ENCODE measurements around the gene DARS2. TPM values are rescaled to one million over a fixed set of nuclear protein-coding genes. Genes with fewer than 3 reads are reported as not detected.

DARS2 gene
- total RNA-seq (2022; extraction: Qiagen RNA extraction; ENCODE audit: low read depth), result 39.7 to 47.4 TPM (median 45.3 TPM) in 5 replicates

GRCh38 chr1:173824315-173825081 is at the start of gene DARS2, which contains the start of gene CENPL:
DARS2 (plus strand) TSS chr1:173824673; CDS start chr1:173825230, 557 bp downstream.
CENPL (minus strand) TSS chr1:173824883; CDS start chr1:173811299, 13,584 bp downstream.

DNA sequence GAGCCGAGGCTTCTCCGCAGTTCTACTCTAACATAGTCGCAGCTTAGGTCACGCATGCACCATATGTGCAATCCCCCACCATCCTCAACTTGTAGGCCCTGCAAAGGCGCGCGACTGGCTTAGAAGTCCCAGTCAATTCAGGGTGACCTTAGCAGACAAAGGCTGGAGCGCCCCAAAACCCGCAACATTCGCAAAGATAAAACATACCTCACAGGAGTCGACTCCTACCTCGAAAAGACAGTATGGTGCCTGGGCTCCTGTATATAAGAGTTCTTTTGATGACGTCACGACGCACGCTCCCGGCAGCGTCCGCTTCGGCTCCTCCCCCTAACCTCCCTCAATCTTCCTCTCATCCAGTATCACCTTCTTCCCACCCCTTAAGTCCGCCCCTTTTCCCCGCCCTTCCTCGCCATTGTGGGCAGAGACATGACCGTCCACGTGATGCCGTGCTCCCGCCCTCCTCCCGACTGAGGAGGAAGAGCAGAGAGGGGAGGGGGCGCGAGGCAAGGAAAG is 43.3 kb downstream of the DARS2 start, which contains the start of gene GAS5:
TSS of gene GAS5 (minus strand) at position 237 of the 513 bp plus-strand sequence.

GRCh38 chr1:173868266-173869020 is 44.0 kb downstream of the DARS2 start, which contains the start of gene ZBTB37:
ZBTB37 (plus strand) TSS chr1:173868380; CDS start chr1:173870226, 1,846 bp downstream.

Other genes with a start within 250 kb of the DARS2 start
- not detected in 5 replicates for gene SLC9C2, start 221.6 kb upstream of the DARS2 start, total RNA-seq (2022; extraction: Qiagen RNA extraction; ENCODE audit: low read depth)
- not detected in 5 replicates for gene TEX50, start 189.3 kb upstream of the DARS2 start, total RNA-seq (2022; extraction: Qiagen RNA extraction; ENCODE audit: low read depth)
- 0.06 to 0.17 TPM (median 0.16 TPM) in 4 of 5 replicates, not detected in the other for gene ANKRD45, start 154.8 kb upstream of the DARS2 start, total RNA-seq (2022; extraction: Qiagen RNA extraction; ENCODE audit: low read depth)
- 10.8 to 12.8 TPM (median 12.4 TPM) in 5 replicates for gene KLHL20, start 109.7 kb upstream of the DARS2 start, total RNA-seq (2022; extraction: Qiagen RNA extraction; ENCODE audit: low read depth)
- 11.7 to 15.2 TPM (median 13.2 TPM) in 5 replicates for gene CENPL, start 210 bp downstream of the DARS2 start, total RNA-seq (2022; extraction: Qiagen RNA extraction; ENCODE audit: low read depth)
- 276 to 364 TPM (median 308 TPM) in 5 replicates for gene GAS5, start 43.3 kb downstream of the DARS2 start, total RNA-seq (2022; extraction: Qiagen RNA extraction; ENCODE audit: low read depth)
- gene ZBTB37, start 43.7 kb downstream of the DARS2 start, total RNA-seq (2022; extraction: Qiagen RNA extraction; ENCODE audit: low read depth), result 1.1 to 1.9 TPM (median 1.5 TPM) in 5 replicates
- 0.07 TPM in 2 of 5 replicates, not detected in the others for gene SERPINC1, start 92.7 kb downstream of the DARS2 start, total RNA-seq (2022; extraction: Qiagen RNA extraction; ENCODE audit: low read depth)
- 5.7 to 7.7 TPM (median 7.1 TPM) in 5 replicates for gene RC3H1, start 197.7 kb downstream of the DARS2 start, total RNA-seq (2022; extraction: Qiagen RNA extraction; ENCODE audit: low read depth)